Endothelial cell of umbilical vein (primary cell): Measurements from ENCODE around the gene COL23A1.

ENCODE experiments used
- EZH2 ChIP-seq: IDR thresholded peaks from 2 replicates; pipeline ENCODE4 v1.6.1; 2012; ENCODE audit warnings: borderline replicate concordance, low read depth, mild to moderate bottlenecking, moderate library complexity, low read length, inconsistent platforms; ENCODE audit not compliant: severe bottlenecking
- MYC ChIP-seq: IDR thresholded peaks from one replicate; pipeline ENCODE4 v1.6.1; 2011; ENCODE audit warnings: mild to moderate bottlenecking, low read depth, low read length
- TF ChIP-seq, protein P1 (sequence below), 2 donors: IDR thresholded peaks; 1 replicate in 1 of 2; 2 replicates in 1 of 2; pipeline ENCODE4 v1.5.1; 2011; ENCODE audit warnings: low read length in 2 of 2, mild to moderate bottlenecking in 2 of 2, moderate library complexity in 2 of 2, control low read depth in 1 of 2, inconsistent platforms in 1 of 2, low read depth in 1 of 2; ENCODE audit not compliant: insufficient read depth in 1 of 2; ENCODE audit errors: extremely low read depth in 1 of 2

DNA sequence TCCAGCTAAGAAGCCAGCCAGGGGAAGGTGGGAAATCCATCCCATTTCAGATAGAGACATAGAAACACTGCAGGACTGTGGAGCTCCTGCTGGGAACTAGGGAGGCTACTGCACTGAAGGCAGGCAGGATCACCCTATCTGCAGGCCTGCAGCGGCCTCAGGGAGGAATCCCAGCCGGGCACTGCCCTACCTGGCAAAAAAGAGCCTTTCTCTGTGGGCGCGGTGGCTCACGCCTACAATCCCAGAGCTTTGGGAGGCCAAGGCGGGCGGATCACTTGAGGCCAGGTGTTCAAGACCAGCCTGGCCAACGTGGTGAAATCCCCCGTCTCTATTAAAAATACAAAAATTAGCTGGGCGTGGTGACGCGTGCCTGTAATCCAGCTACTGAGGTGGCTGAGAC, 286.2 kb downstream of the COL23A1 start:
- TF ChIP-seq, protein P1, sequence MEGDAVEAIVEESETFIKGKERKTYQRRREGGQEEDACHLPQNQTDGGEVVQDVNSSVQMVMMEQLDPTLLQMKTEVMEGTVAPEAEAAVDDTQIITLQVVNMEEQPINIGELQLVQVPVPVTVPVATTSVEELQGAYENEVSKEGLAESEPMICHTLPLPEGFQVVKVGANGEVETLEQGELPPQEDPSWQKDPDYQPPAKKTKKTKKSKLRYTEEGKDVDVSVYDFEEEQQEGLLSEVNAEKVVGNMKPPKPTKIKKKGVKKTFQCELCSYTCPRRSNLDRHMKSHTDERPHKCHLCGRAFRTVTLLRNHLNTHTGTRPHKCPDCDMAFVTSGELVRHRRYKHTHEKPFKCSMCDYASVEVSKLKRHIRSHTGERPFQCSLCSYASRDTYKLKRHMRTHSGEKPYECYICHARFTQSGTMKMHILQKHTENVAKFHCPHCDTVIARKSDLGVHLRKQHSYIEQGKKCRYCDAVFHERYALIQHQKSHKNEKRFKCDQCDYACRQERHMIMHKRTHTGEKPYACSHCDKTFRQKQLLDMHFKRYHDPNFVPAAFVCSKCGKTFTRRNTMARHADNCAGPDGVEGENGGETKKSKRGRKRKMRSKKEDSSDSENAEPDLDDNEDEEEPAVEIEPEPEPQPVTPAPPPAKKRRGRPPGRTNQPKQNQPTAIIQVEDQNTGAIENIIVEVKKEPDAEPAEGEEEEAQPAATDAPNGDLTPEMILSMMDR (IDR thresholded peaks at IDR 0.05; ENCODE audit: extremely low read depth in 1 of 2, insufficient read depth in 1 of 2, low read depth in 1 of 2, low read length in 2 of 2) = no peak
- TF ChIP-seq EZH2 (no peak), MYC (no peak)
